ENCODE measurements around the gene GNAT2. TPM values are rescaled to one million over a fixed set of nuclear protein-coding genes. Genes with fewer than 3 reads are reported as not detected.

Gene GNAT2
- total RNA-seq, 1 donor from 2014 or later = not detected

GRCh38 chr1:109643385-109644230 is 24.2 kb upstream of the GNAT2 start:
- DNase-seq (ENCODE audit: extremely low read depth, low read depth, low spot score) = no peak

DNA sequence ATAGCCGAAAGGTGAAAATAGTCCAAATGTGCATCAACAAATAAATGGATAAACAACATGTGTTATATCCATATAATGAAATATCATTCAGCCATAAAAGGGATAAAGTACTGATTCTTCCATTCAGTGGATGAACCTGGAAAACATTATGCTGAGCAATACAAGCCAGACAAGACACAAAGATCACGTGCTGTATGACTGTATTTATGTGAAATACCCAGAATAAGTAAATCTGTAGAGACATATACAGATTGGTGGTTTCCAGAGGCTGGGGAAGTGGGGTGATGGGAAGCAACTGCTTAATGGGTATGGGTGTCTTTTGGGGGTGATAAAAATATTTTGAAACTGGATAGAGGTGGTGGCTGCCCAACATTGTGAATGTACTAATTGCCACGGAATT is 23.2 kb upstream of the GNAT2 start:
- no peak for DNase-seq (ENCODE audit: extremely low read depth, low read depth, low spot score)

DNA sequence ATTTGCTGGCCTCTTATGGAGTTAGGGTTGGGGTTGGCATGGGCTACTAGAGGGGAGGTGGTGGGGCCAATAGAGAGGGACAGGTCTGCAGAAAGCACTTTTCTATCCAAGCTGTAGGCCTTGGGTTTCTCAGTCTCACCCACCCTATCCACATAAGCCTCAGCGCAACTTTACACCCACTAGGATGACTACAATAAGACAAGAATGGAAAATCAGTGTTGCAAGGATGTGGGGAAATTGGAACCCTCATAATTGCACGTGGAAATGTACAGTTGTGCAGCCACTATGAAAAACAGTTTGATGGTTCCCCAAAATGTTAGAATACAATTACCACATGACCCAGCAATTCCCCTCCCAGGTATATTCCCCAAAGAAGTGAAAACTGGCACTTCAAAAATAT is 22.4 kb upstream of the GNAT2 start:
- no peak for DNase-seq (ENCODE audit: extremely low read depth, low read depth, low spot score)

- no peak for DNase-seq (ENCODE audit: extremely low read depth, low read depth, low spot score)
Measured at GRCh38 chr1:109641078-109641740, 21.8 kb upstream of the GNAT2 start.

- DNase-seq (ENCODE audit: extremely low read depth, low read depth, low spot score) = no peak
Measured at GRCh38 chr1:109640285-109640865, 21.0 kb upstream of the GNAT2 start.

- DNase-seq (ENCODE audit: extremely low read depth, low read depth, low spot score) = no peak
Measured at GRCh38 chr1:109639841-109640184, 20.4 kb upstream of the GNAT2 start.

DNA sequence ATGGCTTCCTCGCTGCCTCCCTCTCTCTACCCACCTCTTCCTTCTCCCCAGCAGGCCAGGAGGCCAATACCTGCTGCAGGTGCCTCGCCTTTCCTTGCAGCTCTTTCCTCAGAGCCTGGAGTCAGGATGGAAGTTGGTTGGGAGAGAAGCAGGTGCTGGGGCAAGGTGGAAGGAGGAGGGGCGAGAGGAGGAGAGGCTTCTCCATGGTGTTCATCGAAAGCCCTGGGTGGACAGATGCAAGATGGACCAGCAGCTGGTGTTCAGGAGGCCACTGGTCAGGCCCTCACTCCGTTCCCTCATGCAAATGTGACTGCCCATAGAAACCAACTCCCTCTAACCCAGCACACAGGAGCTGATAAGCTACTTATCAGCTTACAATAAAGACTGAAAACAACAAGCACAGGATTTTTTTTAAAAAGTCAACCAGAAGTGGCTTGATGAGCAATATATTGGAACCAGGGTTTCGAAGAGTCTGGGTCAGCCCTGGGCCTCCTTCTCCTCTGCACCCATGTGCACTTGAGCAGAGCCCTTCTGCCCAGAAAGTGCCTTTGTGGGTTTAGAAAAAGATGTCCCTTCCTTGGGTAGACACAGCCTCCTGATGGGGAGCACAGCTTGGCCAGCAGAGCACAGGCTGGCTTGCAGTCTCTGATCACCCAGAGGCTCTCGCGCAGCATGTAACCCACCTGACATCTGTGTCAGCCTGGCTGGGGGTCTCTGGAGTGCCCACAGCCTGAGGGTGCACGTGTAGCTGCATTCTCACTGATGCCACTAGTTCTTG is 19.8 kb upstream of the GNAT2 start:
- no peak for DNase-seq (ENCODE audit: extremely low read depth, low read depth, low spot score)

- no peak for DNase-seq (ENCODE audit: extremely low read depth, low read depth, low spot score)
Measured at GRCh38 chr1:109637446-109637845, 18.0 kb upstream of the GNAT2 start.

DNA sequence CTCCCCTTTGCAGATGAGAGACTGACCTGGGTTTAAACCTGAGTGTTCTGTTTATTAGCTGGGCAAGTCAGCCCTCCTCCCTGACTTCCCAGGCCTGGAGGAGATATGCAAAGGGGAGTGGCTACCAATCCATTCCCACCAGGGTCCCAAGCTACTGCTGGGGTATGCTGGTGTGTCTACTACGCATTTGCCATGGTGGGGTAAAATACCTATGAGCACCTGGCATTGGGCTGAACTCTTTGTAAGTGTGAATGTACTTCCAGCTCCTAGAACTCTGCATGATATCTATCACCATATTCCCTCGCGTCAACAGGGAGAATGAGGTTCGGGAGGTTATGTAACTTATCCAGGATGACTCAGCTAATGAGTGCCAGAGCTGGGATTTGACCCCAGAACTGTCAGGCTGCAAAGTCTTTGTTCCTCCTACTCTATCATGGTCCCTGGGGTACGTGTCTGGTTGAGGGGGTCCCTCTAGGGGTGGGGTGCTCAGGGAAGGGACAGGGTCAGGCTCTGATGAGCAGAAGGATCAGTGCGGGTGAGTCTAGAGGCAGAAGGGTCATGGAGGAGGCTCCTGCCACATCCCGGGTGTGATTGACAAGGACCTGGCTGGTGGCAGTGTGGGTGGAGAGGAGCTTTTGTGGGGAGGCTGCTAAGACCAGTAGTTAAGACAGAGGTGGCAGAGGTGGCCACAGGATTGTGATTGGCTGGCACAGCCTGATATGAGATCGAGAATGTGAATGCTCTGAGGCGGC is 17.0 kb upstream of the GNAT2 start:
- DNase-seq (ENCODE audit: extremely low read depth, low read depth, low spot score) = no peak

- no peak for DNase-seq (ENCODE audit: extremely low read depth, low read depth, low spot score)
Measured at GRCh38 chr1:109635862-109636200, 16.4 kb upstream of the GNAT2 start.

GRCh38 chr1:109634771-109635750 is 15.6 kb upstream of the GNAT2 start:
- DNase-seq (ENCODE audit: extremely low read depth, low read depth, low spot score) = no peak

DNA sequence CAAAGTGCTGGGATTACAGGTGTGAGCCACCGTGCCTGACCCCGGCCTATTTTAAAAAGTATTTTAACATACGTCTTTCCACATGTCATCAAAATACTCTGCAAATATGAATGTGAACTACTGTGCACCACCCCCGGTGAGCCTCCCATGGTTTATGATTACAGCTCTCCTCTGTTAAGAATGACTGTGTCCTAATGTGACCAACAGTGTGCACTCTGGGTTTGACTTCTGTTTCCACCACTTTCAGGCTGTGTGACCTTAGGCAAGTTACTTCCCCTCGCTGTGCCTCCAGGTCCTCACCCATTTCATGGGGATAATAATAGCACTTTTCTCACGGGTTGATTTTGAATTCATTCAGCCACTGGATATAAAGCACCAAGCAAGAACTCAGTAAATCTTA is 14.9 kb upstream of the GNAT2 start:
- DNase-seq (ENCODE audit: extremely low read depth, low read depth, low spot score) = no peak

DNA sequence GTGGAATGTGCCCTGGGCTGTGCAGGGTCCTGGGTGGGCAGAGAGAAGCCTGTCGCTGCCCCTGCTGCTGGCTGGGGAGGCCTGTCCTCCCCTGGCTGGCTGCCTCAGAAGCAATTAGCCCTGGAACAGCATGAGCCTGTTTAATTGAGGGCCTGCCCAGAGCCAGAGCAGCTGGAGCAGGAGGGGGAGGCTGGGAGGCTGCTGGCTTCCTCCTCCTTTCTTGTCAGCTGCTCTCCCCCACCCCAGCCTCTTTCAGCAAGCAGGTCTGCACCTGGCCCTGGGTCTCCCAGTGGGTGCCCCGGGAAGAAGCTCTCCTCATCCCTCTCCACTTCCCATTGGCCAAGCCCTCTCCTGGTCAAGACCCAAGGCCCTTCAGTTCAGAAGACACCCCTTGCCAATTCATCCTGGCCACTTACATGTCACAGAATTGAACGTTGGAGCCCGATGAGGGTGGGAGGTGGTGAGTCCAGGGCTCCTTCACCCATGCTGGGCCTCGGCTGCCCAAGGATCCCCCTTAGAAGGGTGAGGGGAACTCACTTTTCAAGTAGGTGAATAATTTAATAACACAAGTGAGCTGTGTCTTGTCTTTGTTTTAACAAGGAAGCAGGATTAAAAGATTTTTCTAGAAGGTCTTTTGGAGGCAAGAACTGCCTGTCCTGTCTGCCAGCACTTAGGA is 13.4 kb upstream of the GNAT2 start:
- DNase-seq (ENCODE audit: extremely low read depth, low read depth, low spot score) = no peak

DNA sequence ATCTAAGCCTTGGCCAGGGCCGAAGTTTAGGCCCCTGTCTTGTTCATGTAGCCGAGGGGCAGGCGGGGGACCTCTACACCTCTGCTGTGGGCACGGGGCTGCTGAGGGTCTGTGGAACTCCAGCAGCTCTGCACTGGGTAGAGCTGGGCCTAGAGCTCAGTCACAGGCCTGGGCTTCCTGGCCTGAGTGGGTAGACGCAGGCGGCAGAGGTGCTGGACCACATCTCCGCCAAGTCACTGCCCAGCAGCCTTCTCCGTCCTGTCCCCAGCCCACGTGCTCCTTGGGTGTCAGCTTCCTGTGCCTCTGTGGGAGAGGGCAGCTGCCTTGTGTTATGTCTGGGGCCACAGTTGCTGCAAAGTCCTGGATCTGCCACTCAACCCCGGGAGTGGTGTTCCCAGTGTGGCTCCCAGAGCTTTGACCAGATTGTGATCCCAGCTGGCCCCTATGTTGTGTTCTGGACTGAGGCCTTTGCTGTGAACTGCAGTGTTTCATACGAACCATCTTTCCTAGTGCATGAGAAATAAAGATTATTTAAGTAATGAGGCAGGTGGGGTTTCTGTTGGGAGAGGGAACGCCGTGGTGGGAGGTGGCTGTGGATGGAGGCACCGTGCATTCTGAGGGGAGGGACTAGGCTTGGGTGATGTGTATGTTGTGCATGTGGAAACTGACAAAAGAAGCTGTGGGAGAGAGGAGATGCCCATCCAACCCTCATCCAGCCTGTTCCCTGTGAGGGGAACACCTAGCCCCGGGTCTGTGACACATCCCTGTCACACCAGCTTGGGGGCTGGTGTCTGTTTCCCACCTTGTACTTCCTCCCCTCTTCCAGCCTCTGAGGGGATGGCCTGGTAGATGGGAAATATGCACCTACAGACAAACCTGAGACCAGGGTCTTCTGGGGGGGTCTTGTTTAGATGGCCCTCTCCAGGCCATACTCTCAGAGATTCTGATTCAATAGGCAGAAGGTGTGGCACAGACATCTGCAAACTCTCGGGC is 12.4 kb upstream of the GNAT2 start:
- DNase-seq (ENCODE audit: extremely low read depth, low read depth, low spot score) = no peak

GRCh38 chr1:109630898-109631512 is 11.6 kb upstream of the GNAT2 start:
- DNase-seq (ENCODE audit: extremely low read depth, low read depth, low spot score) = no peak

GRCh38 chr1:109630081-109630897 is 10.9 kb upstream of the GNAT2 start:
- no peak for DNase-seq (ENCODE audit: extremely low read depth, low read depth, low spot score)
